HUDEP-2 (cell line): ENCODE measurements around the gene ADGRA1.
"Not testable (repeated sequence)": the region's sequence is repeated elsewhere in the genome, so short reads cannot be mapped to it uniquely, and the experiment has no call there.

Experiments
- DNase-seq, 76 experiments: peaks; one replicate each; lab custom pipeline; 2025; ENCODE audit not compliant: unreplicated experiment in 76 of 76; lab: John Stamatoyannopoulos, UW

Gene ADGRA1

GRCh38 chr10:133174689-133175263 is 87.1 kb downstream of the ADGRA1 start:
- DNase-seq, result no peak

DNA sequence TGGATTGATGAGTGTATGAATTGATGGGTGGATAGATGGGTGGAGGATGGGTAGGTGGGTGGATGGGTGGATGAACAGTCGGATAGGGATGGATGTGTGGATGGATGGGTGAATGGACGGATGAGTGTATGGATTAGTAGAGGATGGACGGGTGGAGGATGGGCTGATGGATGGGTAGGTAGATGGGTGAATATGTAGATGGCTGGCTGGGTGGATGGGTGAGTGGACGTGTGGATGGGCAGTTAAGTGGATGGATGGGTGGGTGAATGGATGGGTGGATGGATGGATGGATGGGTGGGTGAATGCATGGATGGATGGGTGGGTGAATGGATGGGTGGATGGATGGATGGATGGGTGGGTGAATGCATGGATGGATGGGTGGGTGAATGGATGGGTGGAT is 87.9 kb downstream of the ADGRA1 start:
- DNase-seq, result not testable (repeated sequence)

DNA sequence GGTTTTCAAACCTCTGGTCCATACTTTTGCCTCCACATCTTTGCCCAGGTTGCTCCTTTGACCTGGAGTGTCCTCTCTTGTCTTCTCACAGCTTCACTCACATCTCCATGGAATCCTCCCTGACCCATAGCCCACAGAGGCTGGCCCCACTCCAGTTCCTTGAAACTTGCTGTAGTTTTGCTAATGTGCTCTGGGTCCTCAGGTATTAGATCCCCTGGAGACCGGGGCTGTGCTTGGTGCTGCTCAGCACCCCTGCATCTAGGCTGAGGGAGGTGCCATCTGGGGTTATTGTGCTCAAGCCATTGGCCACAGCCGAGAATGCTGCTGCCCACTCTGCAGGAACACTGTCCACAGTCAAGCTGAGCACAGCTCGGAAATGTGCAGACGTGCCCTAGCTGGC is 88.8 kb downstream of the ADGRA1 start:
- no peak for DNase-seq

GRCh38 chr10:133177380-133178157 is 89.8 kb downstream of the ADGRA1 start:
- no peak for DNase-seq

GRCh38 chr10:133178357-133179127 is 90.8 kb downstream of the ADGRA1 start:
- DNase-seq, result no peak

GRCh38 chr10:133179128-133179520 is 91.4 kb downstream of the ADGRA1 start:
- DNase-seq, result no peak

DNA sequence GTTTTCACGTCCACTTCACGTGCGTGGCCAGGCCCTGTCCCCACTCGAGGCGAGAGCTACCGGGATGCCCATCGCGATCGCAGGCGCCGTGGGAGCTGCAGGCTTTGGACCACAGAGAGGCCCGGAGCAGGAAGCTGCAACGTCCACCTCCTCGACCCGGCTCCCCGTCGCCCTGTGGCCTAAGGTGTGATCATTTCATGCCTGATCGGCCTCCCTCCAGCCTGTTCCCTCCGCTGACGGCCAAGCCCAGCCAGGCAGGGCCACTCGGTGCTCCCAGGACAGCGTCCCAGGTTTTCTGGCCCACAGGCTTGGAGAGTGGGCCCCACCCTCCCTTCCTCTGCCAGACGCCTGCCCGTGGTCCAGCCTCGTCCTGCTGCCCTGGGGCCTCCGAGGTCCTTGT is 91.9 kb downstream of the ADGRA1 start:
- no peak for DNase-seq

GRCh38 chr10:133180192-133180964 is 92.7 kb downstream of the ADGRA1 start:
- no peak for DNase-seq

- no peak for DNase-seq
Observed at GRCh38 chr10:133180965-133181639, 93.4 kb downstream of the ADGRA1 start.
